ENCODE data around the gene ABCC4. TPM values are rescaled to one million over a fixed set of nuclear protein-coding genes. Genes with fewer than 3 reads are reported as not detected.
A peak's percentile ranks its signal among the peaks of the same experiment; 100 is the strongest.

ABCC4 gene
- total and polyA plus RNA-seq, 9 of the 15 experiments (the other 6 are each of a cell fraction or from before 2014, with no cell fraction given), result 9.4 to 46.1 (median 25.4) TPM

- TF ChIP-seq ZBTB11 (CRISPR knock-in tag; IDR thresholded peaks at IDR 0.05) (peak in 1 of 3 experiments; percentile 45; a peak in 1 of 6 replicates), TRIM24 (IDR thresholded peaks at IDR 0.05) (peak; percentile 47 to 62; a peak in 2 of 4 replicates), NUFIP1 (IDR thresholded peaks at IDR 0.05; ENCODE audit: partially characterized antibody) (no peak), HEY1 (CRISPR knock-in tag; IDR thresholded peaks at IDR 0.05; ENCODE audit: borderline replicate concordance) (no peak), RCOR1 (IDR thresholded peaks at IDR 0.05; ENCODE audit: borderline replicate concordance in 1 of 2, low read depth in 2 of 2, low read length in 2 of 2) (peak in 1 of 2 experiments; percentile 62; a peak in 1 of 4 replicates), DIDO1 (tag; IDR thresholded peaks at IDR 0.05; ENCODE audit: low read depth) (no peak), MAFG (tag; conservative IDR thresholded peaks at IDR 0.05) (peak; percentile 62), HOMEZ (CRISPR knock-in tag; IDR thresholded peaks at IDR 0.05) (no peak), CEBPG (CRISPR knock-in tag; IDR thresholded peaks at IDR 0.05) (no peak), CEBPG (tag; conservative IDR thresholded peaks at IDR 0.05 in 1 of 2, IDR thresholded peaks at IDR 0.05 in 1 of 2) (no peak), MLLT1 (IDR thresholded peaks at IDR 0.05) (no peak), ZKSCAN3 (CRISPR knock-in tag; IDR thresholded peaks at IDR 0.05) (no peak), ATF7 (IDR thresholded peaks at IDR 0.05) (no peak), HSF4 (CRISPR knock-in tag; IDR thresholded peaks at IDR 0.05; ENCODE audit: borderline replicate concordance) (no peak; the same call in 1 of the 2 replicates), E2F3 (CRISPR knock-in tag; IDR thresholded peaks at IDR 0.05) (no peak), ZNF778 (CRISPR knock-in tag; IDR thresholded peaks at IDR 0.05) (no peak), ZNF75A (CRISPR knock-in tag; IDR thresholded peaks at IDR 0.05) (no peak), HDGF (IDR thresholded peaks at IDR 0.05) (no peak), MBD2 (IDR thresholded peaks at IDR 0.05; ENCODE audit: borderline replicate concordance, low read depth) (peak; percentile 44; the same call in 1 of the 2 replicates)
- TF ChIP-seq, protein P1, sequence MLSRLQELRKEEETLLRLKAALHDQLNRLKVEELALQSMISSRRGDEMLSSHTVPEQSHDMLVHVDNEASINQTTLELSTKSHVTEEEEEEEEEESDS (CRISPR knock-in tag; IDR thresholded peaks at IDR 0.05), result no peak
- TF ChIP-seq, protein P2, sequence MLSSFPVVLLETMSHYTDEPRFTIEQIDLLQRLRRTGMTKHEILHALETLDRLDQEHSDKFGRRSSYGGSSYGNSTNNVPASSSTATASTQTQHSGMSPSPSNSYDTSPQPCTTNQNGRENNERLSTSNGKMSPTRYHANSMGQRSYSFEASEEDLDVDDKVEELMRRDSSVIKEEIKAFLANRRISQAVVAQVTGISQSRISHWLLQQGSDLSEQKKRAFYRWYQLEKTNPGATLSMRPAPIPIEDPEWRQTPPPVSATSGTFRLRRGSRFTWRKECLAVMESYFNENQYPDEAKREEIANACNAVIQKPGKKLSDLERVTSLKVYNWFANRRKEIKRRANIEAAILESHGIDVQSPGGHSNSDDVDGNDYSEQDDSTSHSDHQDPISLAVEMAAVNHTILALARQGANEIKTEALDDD (IDR thresholded peaks at IDR 0.05), result no peak; the same call in 1 of the 2 replicates
Observed at GRCh38 chr13:95243207-95243606, 58.0 kb downstream of the ABCC4 start (continued).

All from K562 (cell line).